NCI-H82 (cell line): ENCODE data around the gene KCNJ4.

Experiments used
- DNase-seq: peaks from one replicate; lab custom pipeline; 2025; lab: John Stamatoyannopoulos, UW

KCNJ4 gene

DNA sequence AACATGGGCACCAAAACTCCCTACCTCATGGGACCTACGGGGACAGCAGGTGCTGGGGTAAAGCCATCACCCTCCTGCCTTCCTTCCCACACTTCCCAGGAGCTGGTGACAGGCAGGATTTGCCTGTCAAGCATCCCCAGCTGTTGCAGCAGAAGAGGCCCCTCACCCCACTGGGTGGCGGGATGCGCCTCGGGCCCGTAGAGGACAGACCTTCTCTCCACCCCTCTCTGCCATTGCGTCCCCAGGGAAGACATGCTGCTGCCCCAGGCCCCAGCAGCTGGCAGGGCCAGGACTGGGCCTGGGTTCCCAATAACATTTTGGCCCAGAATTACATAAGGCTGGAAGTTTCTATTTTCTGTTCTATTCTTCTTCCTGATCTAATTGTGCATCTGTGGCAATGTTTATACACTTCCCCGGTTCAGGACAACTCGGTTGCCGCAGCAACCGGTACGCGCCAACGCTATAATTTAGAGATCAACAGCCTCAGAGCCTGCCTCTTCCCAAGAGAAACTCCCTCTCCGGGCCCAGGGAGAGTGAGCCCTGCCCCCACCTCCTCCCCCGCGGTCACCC lies 25.4 kb downstream of the KCNJ4 start:
- peak; percentile 73 for DNase-seq

GRCh38 chr22:38428714-38429113 lies 26.3 kb downstream of the KCNJ4 start:
- no peak for DNase-seq

DNA sequence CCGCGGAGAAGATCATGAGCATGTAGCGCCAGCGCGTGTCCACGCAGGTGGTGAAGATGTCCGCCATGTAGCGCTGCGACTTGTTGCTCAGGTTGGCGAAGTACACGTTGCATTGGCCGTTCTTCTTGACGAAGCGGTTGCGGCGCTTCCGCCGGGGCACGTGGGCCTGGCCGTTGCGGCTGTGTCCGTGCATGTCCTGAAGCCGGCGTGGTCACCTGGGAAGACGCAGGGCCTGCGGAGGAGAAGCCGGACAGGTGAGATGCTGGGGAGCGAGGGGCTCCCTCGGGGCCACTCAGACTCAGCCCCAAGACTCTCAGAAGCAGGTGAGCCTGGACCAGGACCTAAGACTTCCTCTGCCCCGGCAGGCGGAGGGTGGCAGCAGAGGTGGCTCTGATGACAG lies 27.1 kb downstream of the KCNJ4 start:
- no peak for DNase-seq

GRCh38 chr22:38427465-38427864 lies 27.5 kb downstream of the KCNJ4 start:
- DNase-seq: no peak

DNA sequence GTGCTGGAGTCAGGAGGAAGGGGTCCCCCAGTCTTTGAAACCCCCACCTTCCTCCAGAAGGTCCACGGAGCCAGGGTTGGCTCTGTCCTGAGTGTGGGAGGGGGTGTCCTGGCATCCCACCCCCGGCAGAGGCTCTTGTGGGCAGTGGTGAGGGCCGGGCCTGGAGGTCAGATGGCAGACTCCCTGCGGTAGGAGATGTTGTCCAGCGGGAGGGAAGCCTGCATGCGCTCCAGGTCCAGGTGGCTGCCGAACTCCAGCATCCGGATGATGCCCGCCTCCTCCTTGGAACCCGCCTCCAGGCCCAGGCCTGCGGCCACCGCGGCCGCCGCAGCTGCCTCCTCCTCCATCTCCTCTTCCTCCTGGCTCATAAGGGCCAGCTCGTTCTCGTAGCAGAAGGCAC lies 28.4 kb downstream of the KCNJ4 start:
- DNase-seq: no peak

GRCh38 chr22:38424525-38425080 lies 30.4 kb downstream of the KCNJ4 start:
- DNase-seq: no peak

GRCh38 chr22:38423512-38424503 lies 31.2 kb downstream of the KCNJ4 start:
- no peak for DNase-seq

- DNase-seq: peak; percentile 30
Measured at GRCh38 chr22:38422611-38423511, 32.1 kb downstream of the KCNJ4 start.

GRCh38 chr22:38420734-38421133 lies 34.3 kb downstream of the KCNJ4 start:
- DNase-seq: no peak

GRCh38 chr22:38419858-38420160 lies 35.2 kb downstream of the KCNJ4 start:
- no peak for DNase-seq

GRCh38 chr22:38419121-38419857 lies 35.7 kb downstream of the KCNJ4 start:
- no peak for DNase-seq

DNA sequence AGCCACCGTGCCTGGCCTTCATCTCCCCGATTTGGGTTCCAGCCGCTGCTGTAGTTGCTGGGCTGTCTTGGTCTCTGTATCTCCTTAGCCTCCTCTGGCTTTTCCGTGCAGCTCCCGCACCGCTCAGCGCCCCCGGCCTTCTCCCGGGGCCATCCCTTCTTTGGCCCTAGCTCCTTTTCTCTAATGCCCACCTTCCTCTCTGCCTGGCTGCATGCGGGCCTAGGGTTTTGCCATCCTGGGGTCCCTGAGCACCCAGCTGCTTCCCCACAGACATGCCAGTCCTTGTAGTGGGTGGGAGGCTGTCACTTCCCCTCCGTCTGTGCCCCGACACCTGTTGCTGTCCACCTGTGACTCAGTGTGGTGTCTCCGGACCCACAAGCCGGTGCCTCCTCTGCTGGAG lies 36.4 kb downstream of the KCNJ4 start:
- no peak for DNase-seq

- no peak for DNase-seq
Measured at GRCh38 chr22:38417252-38418060, 37.5 kb downstream of the KCNJ4 start.

- DNase-seq: no peak
Measured at GRCh38 chr22:38416621-38417251, 38.3 kb downstream of the KCNJ4 start.

GRCh38 chr22:38415561-38416321 lies 39.3 kb downstream of the KCNJ4 start:
- peak; percentile 54 for DNase-seq

- no peak for DNase-seq
Measured at GRCh38 chr22:38415046-38415445, 40.0 kb downstream of the KCNJ4 start.

GRCh38 chr22:38414009-38414395 lies 41.0 kb downstream of the KCNJ4 start:
- DNase-seq: no peak

DNA sequence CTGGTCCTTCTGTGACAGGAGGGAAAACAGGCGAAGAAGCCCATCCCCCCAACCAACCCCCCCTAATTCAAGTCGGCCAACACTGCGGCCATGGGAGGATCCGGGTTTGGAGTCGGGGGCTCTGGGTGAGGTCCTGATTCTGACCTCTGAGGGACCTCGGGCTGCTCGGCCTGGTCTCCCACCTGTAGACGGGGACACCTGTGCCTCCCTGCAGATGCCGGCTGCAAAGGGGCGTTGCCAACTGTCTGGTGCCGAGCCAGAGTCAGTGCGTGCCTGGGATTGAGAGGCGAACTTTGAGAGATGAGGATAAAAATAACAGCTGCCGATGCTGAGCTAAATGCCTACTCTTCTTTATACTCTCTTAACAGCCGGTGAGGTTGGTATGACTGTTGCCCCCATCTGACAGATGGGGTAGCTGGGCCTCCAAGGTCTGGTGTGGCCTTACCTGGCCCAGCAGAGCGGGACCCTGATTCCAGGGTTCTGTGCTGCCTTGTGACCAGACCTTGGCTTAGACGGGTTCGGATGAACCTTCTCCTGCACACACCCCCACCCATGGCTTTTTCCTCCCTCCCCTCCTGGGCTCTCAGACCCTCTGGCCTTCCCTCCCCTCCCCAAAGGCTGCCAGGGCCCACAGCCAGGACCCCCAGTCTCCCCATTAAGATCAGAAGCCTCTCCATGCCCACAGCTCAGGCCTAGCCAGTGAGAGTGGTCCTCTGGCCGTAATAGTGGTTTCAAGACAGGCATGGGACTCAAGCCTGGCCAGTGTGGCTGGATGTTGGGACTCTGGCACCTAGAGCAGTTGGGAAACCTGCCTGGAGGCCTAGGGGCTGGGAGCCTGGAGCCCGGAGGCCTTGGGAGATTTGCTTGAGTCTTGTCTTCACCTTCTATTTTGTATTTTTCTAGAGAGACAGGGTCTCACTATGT lies 41.7 kb downstream of the KCNJ4 start:
- DNase-seq: peak; percentile 62
